GM23338 (cell line): ENCODE data around the gene PCBP4. TPM values are rescaled to one million over a fixed set of nuclear protein-coding genes. Genes with fewer than 3 reads are reported as not detected.

ENCODE experiments used
- ATAC-seq: fragments of 200-7000 bp; cut with Tn5 transposase; 3 replicates; pipeline ENCODE4 v1.9.1; 2020
- DNase-seq: peaks from one replicate; pipeline ENCODE4 v3.0.0-alpha.2; 2015; ENCODE audit warnings: low spot score
- H2AFZ ChIP-seq: fragments of 200-600 bp; sonication (generic); 2 replicates; pipeline ENCODE4 v1.8.0; 2016; ENCODE audit warnings: antibody characterized with exemption, mild to moderate bottlenecking, moderate library complexity
- H3F3A ChIP-seq: fragments of 200-600 bp; sonication (generic); replicated peaks from 2 replicates; pipeline ENCODE4 v1.8.0; 2017; ENCODE audit warnings: antibody characterized with exemption, mixed run types, low read depth
- H3K27ac ChIP-seq: fragments of 200-600 bp; sonication (generic); 2 replicates; pipeline ENCODE4 v1.6.1; 2016; ENCODE audit warnings: low read depth
- H3K27me3 ChIP-seq: fragments of 200-600 bp; sonication (generic); 2 replicates; pipeline ENCODE4 v1.8.0; 2016; ENCODE audit warnings: mild to moderate bottlenecking, mixed run types, moderate library complexity; ENCODE audit not compliant: insufficient read depth
- H3K36me3 ChIP-seq: fragments of 200-600 bp; sonication (generic); 2 replicates; pipeline ENCODE4 v1.8.0; 2016; ENCODE audit warnings: mild to moderate bottlenecking; ENCODE audit not compliant: insufficient read depth
- H3K4me1 ChIP-seq: fragments of 200-600 bp; sonication (generic); 2 replicates; pipeline ENCODE4 v1.8.0; 2016; ENCODE audit warnings: mild to moderate bottlenecking, moderate library complexity; ENCODE audit not compliant: insufficient read depth
- H3K4me2 ChIP-seq: fragments of 200-600 bp; sonication (generic); 2 replicates; pipeline ENCODE4 v1.7.1; 2017; ENCODE audit warnings: mixed run types
- H3K4me3 ChIP-seq: fragments of 200-600 bp; sonication (generic); 2 replicates; pipeline ENCODE4 v1.6.1; 2016; ENCODE audit warnings: mixed run types
- H3K79me2 ChIP-seq: fragments of 200-600 bp; sonication (generic); replicated peaks from 2 replicates; pipeline ENCODE4 v1.8.0; 2017; ENCODE audit warnings: mild to moderate bottlenecking; ENCODE audit not compliant: insufficient read depth
- H3K9me2 ChIP-seq: fragments of 200-600 bp; sonication (generic); 2 replicates; pipeline ENCODE4 v1.8.0; 2017; ENCODE audit not compliant: insufficient read depth
- H4K20me1 ChIP-seq: fragments of 200-600 bp; sonication (generic); replicated peaks from 2 replicates; pipeline ENCODE4 v1.8.0; 2017; ENCODE audit warnings: mild to moderate bottlenecking; ENCODE audit not compliant: insufficient read depth
- H3K27ac Mint-ChIP-seq: 2 replicates; pipeline ENCODE4 v1.8.0; 2020; ENCODE audit warnings: inconsistent platforms, mild to moderate bottlenecking, moderate library complexity, mixed read lengths
- H3K27me3 Mint-ChIP-seq: 3 replicates; pipeline ENCODE4 v1.8.0; 2022; ENCODE audit warnings: low read depth, mild to moderate bottlenecking, moderate library complexity, mixed read lengths, inconsistent platforms; ENCODE audit not compliant: insufficient read depth, poor library complexity
- H3K36me3 Mint-ChIP-seq: 3 replicates; pipeline ENCODE4 v1.8.0; 2021; ENCODE audit warnings: low read depth, mild to moderate bottlenecking, inconsistent platforms, moderate library complexity, mixed read lengths
- H3K4me1 Mint-ChIP-seq: 3 replicates; pipeline ENCODE4 v1.8.0; 2020; ENCODE audit warnings: mild to moderate bottlenecking, inconsistent platforms, mixed read lengths
- H3K4me3 Mint-ChIP-seq: 3 replicates; pipeline ENCODE4 v1.8.0; 2021; ENCODE audit warnings: moderate library complexity, mild to moderate bottlenecking, inconsistent platforms, mixed read lengths
- H3K9me3 Mint-ChIP-seq: 3 replicates; pipeline ENCODE4 v1.8.0; 2020; ENCODE audit warnings: moderate library complexity, mild to moderate bottlenecking, inconsistent platforms, mixed read lengths
- CREB1 ChIP-seq: fragments of 250-450 bp; sonication (Bioruptor Pico); IDR thresholded peaks from 2 replicates; pipeline ENCODE4 v1.5.0; 2020; ENCODE audit warnings: low read depth, mild to moderate bottlenecking, moderate library complexity
- EZH2phosphoT487 ChIP-seq: fragments of 200-600 bp; sonication (generic); IDR thresholded peaks from one replicate; pipeline ENCODE4 v1.8.1; 2018; ENCODE audit warnings: antibody characterized with exemption; ENCODE audit not compliant: unreplicated experiment
- NANOG ChIP-seq: IDR thresholded peaks from 2 replicates; pipeline ENCODE4 v1.6.1; 2016; ENCODE audit warnings: antibody characterized with exemption, borderline replicate concordance
- POLR2AphosphoS5 ChIP-seq: IDR thresholded peaks from 2 replicates; pipeline ENCODE4 v1.6.1; 2016; ENCODE audit warnings: antibody characterized with exemption, low read depth
- STAT1 ChIP-seq: IDR thresholded peaks from one replicate; pipeline ENCODE4 v1.6.1; 2016; ENCODE audit warnings: antibody characterized with exemption; ENCODE audit not compliant: unreplicated experiment
- ZNF114 ChIP-seq: fragments of 250-450 bp; sonication (Bioruptor Pico); IDR thresholded peaks from 2 replicates; pipeline ENCODE4 v1.5.0; 2020; ENCODE audit warnings: mild to moderate bottlenecking, moderate library complexity
- ZNF331 ChIP-seq: fragments of 250-450 bp; sonication (Bioruptor Pico); IDR thresholded peaks from 2 replicates; pipeline ENCODE4 v1.5.0; 2020; ENCODE audit warnings: low read depth, mild to moderate bottlenecking, moderate library complexity
- polyA plus RNA-seq: library from polyadenylated mRNA; unstranded; fragments of >200 nt; fragmentation: Nextera tagmentation; extraction: Ambion mirVana; gene quantifications from 2 replicates; pipeline ENCODE4 v1.2.1, GENCODE V29; 2016
- total RNA-seq: library from RNA; depleted of rRNA; stranded (reverse); fragments of >200 nt; shearing (Covaris generic); gene quantifications from 2 replicates; pipeline ENCODE4 v1.2.3, GENCODE V29; 2014
- TF ChIP-seq, protein P1 (sequence below): IDR thresholded peaks from one replicate; pipeline ENCODE4 v1.6.1; 2018; ENCODE audit warnings: antibody characterized with exemption; ENCODE audit not compliant: unreplicated experiment
- TF ChIP-seq, protein P2 (sequence below), 2 experiments: fragments of 200-600 bp in 1 of 2; sonication (generic) in 1 of 2; conservative IDR thresholded peaks; 2 replicates each; pipeline versions ENCODE4 v1.5.1 to v1.6.1; 2016 to 2017; ENCODE audit warnings: antibody characterized with exemption in 2 of 2, low read depth in 2 of 2, mild to moderate bottlenecking in 2 of 2, moderate library complexity in 1 of 2

The PCBP4 gene
- total and polyA plus RNA-seq, 2 experiments from 2014 or later: 11.8 to 37.6 TPM

- TF ChIP-seq, protein P1, sequence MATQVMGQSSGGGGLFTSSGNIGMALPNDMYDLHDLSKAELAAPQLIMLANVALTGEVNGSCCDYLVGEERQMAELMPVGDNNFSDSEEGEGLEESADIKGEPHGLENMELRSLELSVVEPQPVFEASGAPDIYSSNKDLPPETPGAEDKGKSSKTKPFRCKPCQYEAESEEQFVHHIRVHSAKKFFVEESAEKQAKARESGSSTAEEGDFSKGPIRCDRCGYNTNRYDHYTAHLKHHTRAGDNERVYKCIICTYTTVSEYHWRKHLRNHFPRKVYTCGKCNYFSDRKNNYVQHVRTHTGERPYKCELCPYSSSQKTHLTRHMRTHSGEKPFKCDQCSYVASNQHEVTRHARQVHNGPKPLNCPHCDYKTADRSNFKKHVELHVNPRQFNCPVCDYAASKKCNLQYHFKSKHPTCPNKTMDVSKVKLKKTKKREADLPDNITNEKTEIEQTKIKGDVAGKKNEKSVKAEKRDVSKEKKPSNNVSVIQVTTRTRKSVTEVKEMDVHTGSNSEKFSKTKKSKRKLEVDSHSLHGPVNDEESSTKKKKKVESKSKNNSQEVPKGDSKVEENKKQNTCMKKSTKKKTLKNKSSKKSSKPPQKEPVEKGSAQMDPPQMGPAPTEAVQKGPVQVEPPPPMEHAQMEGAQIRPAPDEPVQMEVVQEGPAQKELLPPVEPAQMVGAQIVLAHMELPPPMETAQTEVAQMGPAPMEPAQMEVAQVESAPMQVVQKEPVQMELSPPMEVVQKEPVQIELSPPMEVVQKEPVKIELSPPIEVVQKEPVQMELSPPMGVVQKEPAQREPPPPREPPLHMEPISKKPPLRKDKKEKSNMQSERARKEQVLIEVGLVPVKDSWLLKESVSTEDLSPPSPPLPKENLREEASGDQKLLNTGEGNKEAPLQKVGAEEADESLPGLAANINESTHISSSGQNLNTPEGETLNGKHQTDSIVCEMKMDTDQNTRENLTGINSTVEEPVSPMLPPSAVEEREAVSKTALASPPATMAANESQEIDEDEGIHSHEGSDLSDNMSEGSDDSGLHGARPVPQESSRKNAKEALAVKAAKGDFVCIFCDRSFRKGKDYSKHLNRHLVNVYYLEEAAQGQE: no peak
- TF ChIP-seq STAT1 (no peak), ZNF331 (CRISPR knock-in tag) (no peak), EZH2phosphoT487 (no peak)
These were observed 39.0 kb upstream of the PCBP4 start (continued) for GRCh38 chr3:52006017-52006819.

- TF ChIP-seq POLR2AphosphoS5 (peak; percentile 52; the same call in 1 of the 2 replicates), NANOG (no peak), CREB1 (CRISPR knock-in tag) (no peak), ZNF114 (no peak)
- TF ChIP-seq, protein P2, sequence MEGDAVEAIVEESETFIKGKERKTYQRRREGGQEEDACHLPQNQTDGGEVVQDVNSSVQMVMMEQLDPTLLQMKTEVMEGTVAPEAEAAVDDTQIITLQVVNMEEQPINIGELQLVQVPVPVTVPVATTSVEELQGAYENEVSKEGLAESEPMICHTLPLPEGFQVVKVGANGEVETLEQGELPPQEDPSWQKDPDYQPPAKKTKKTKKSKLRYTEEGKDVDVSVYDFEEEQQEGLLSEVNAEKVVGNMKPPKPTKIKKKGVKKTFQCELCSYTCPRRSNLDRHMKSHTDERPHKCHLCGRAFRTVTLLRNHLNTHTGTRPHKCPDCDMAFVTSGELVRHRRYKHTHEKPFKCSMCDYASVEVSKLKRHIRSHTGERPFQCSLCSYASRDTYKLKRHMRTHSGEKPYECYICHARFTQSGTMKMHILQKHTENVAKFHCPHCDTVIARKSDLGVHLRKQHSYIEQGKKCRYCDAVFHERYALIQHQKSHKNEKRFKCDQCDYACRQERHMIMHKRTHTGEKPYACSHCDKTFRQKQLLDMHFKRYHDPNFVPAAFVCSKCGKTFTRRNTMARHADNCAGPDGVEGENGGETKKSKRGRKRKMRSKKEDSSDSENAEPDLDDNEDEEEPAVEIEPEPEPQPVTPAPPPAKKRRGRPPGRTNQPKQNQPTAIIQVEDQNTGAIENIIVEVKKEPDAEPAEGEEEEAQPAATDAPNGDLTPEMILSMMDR (conservative IDR thresholded peaks at IDR 0.05; ENCODE audit: low read depth in 2 of 2): no peak
- Histone ChIP-seq H3K4me1 (peaks cover 30% of the 10 kb centered on the region; the same call in 1 of the 2 replicates), H3K27me3 (no peaks in the 10 kb centered on the region), H3K4me3 (peak overlapping the region; percentile 47), H3K79me2 (no peaks in the 10 kb centered on the region), H3K36me3 (no peaks in the 10 kb centered on the region), H3K9me2 (no peaks in the 10 kb centered on the region), H3K4me2 (peak overlapping the region; percentile 73), H3F3A (no peaks in the 10 kb centered on the region; the same call in 1 of the 2 replicates), H3K27ac (no peak overlapping the region), H2AFZ (peak overlapping the region; percentile 91), H4K20me1 (no peaks in the 10 kb centered on the region)
- peaks cover 58% of the 10 kb centered on the region for H3K4me1 Mint-ChIP-seq
- H3K36me3 Mint-ChIP-seq: no peaks in the 10 kb centered on the region
- no peak overlapping the region for H3K27ac Mint-ChIP-seq
- H3K27me3 Mint-ChIP-seq: peaks cover 23% of the 10 kb centered on the region
- peak; percentile 47 for ATAC-seq
- H3K9me3 Mint-ChIP-seq: no peaks in the 10 kb centered on the region
- H3K4me3 Mint-ChIP-seq: peak overlapping the region; percentile 59
- DNase-seq: peak; percentile 85
These were observed 38.3 kb upstream of the PCBP4 start for GRCh38 chr3:52005571-52005986.
